ENCODE results near the gene SCARB1.

- no peak for TF ChIP-seq PATZ1 (CRISPR knock-in tag; IDR thresholded peaks at IDR 0.05; ENCODE audit: borderline replicate concordance)
- TF ChIP-seq TOX (CRISPR knock-in tag; IDR thresholded peaks at IDR 0.05; ENCODE audit: borderline replicate concordance), result no peak
- TF ChIP-seq ZFP30 (CRISPR knock-in tag; IDR thresholded peaks at IDR 0.05), result no peak
- TF ChIP-seq ZFP3 (CRISPR knock-in tag; IDR thresholded peaks at IDR 0.05), result no peak
- no peak for TF ChIP-seq PPARA (CRISPR knock-in tag; IDR thresholded peaks at IDR 0.05; ENCODE audit: borderline replicate concordance)
- no peak for TF ChIP-seq TCF4 (CRISPR knock-in tag; IDR thresholded peaks at IDR 0.05; ENCODE audit: borderline replicate concordance)
Observed at GRCh38 chr12:124764870-124765580, 98.6 kb downstream of the SCARB1 start.
